Heart right ventricle (tissue), 16 donors: Measurements from ENCODE around the gene ESYT2. TPM values are rescaled to one million over a fixed set of nuclear protein-coding genes. Genes with fewer than 3 reads are reported as not detected.
"Not testable (repeated sequence)": the region's sequence is repeated elsewhere in the genome, so short reads cannot be mapped to it uniquely, and the experiment has no call there.

Experiments used
- ATAC-seq, 8 donors: fragments of 200-7000 bp; cut with Tn5 transposase; one replicate each; pipeline ENCODE4 v1.9.1; 2020; ENCODE audit warnings: mild to moderate bottlenecking in 8 of 8, moderate library complexity in 8 of 8, moderate number of reproducible peaks in 1 of 8
- DNase-seq, 2 donors: peaks; one replicate each; pipeline ENCODE4 v3.0.0-alpha.2; 2020
- H3K27ac ChIP-seq, 10 donors: fragments of 200-600 bp; sonication (generic) in 2 of 10; one replicate each; pipeline versions ENCODE4 v1.5.0 to v1.8.0; 2020 to 2022; ENCODE audit warnings: mild to moderate bottlenecking in 3 of 10
- H3K27me3 ChIP-seq, 7 donors: fragments of 200-600 bp; one replicate each; pipeline ENCODE4 v1.8.0; 2021 to 2022; ENCODE audit warnings: mild to moderate bottlenecking in 2 of 7
- H3K36me3 ChIP-seq, 9 donors: fragments of 200-600 bp; sonication (generic) in 1 of 9; one replicate each; pipeline versions ENCODE4 v1.5.0 to v1.8.0; 2020 to 2022; ENCODE audit warnings: mild to moderate bottlenecking in 2 of 9
- H3K4me1 ChIP-seq, 9 donors: fragments of 200-600 bp; sonication (generic) in 1 of 9; one replicate each; pipeline versions ENCODE4 v1.5.0 to v1.8.0; 2020 to 2022; ENCODE audit warnings: mild to moderate bottlenecking in 4 of 9
- H3K4me3 ChIP-seq, 10 donors: fragments of 200-600 bp; sonication (generic) in 2 of 10; one replicate each; pipeline versions ENCODE4 v1.5.0 to v1.8.0; 2020 to 2022; ENCODE audit warnings: mild to moderate bottlenecking in 7 of 10, moderate library complexity in 2 of 10
- H3K9me3 ChIP-seq, 11 donors: fragments of 200-600 bp in 10 of 11; sonication (generic) in 2 of 11; one replicate each; pipeline versions ENCODE4 v1.5.0 to v1.8.0; 2013 to 2022; ENCODE audit warnings: mild to moderate bottlenecking in 2 of 11, control low read depth in 1 of 11, moderate library complexity in 1 of 11
- WGBS, 2 donors: extraction: QIAGEN DNeasy Blood & Tissue Kit; methylation state at CpG; one replicate each; pipeline ENCODE4 v1.1.7; 2013; ENCODE audit warnings: inconsistent platforms in 1 of 2; 5-methylcytosine and 5-hydroxymethylcytosine counted together
- intact Hi-C, 10 donors: fragments of 100-400 bp; cut with DNase I; formaldehyde crosslinking; loops; one replicate each; pipeline versions ENCODE4 v1.11.1 to v1.14.2; 2022
- long read RNA-seq, 3 donors: library from polyadenylated mRNA; unstranded; transcript quantifications; one replicate each; pipeline ENCODE4 v2.0.0, GENCODE V29; 2020 to 2021
- polyA plus RNA-seq, 2 donors: library from polyadenylated mRNA; stranded (reverse); fragments of 200-250 nt; gene quantifications; one replicate each; pipeline ENCODE4 v1.2.3, GENCODE V29; 2013
- total RNA-seq, 10 donors: library from RNA; stranded (reverse); fragmentation: NEBNext Ultra II Directional in 3 of 10; extraction: Animal tissue kit (Norgen Biotek cat#: 25700) in 3 of 10; gene quantifications; one replicate each; pipeline versions ENCODE4 v1.2.1 to v1.2.4, GENCODE V29; 2021 to 2023
- TF ChIP-seq, protein P1 (sequence below), 9 donors: fragments of 200-600 bp; sonication (generic) in 2 of 9; IDR thresholded peaks; one replicate each; pipeline versions ENCODE4 v1.5.0 to v1.8.0; 2021 to 2022; ENCODE audit warnings: antibody characterized with exemption in 9 of 9, mild to moderate bottlenecking in 5 of 9, moderate library complexity in 1 of 9
- donor health status: Arrhythmogenic right ventricular cardiomyopathy.
- donor health status: ischemic (EF 13 %, LVEDD 7.1; RV severe dilation, severe dysfunction).
- donor health status: healthy with polysubstance abuse.
- donor health status: DM: no; HTN: yes; CAD: no.
- donor health status: DM: no; HTN: no; CAD: no.
- donor health status: ischemic (EF 25% LVEDD 6.9; RV normal size, moderate dysfunction).
- donor health status: ischemic (EF 25% LVEDD 5.7; RV mildly dilated, moderate dysfunction).
- donor health status: healthy.
- donor health status: DM: yes; HTN: yes; CAD: no.
- donor health status: Ischemic cardiomyopathy.
- donor health status: ischemic (EF 35%, LVEDD 5.7; RV mildly dilated, moderate dysfunction).
- donor health status: nonischemic (EF 11% LVEDD 7.7; RV severe dilation, severe dysfunction).
- donor health status: DM: yes; HTN: yes; CAD: no.
- donor health status: PGD.
- donor health status: ischemic (EF 29% LVEDD 5.4; RV normal size, mild dysfunction).
- donor health status: nonischemic (EF 23%, LVEDD 6.1; RV moderate dilation, normal function).

ESYT2 gene, protein sequence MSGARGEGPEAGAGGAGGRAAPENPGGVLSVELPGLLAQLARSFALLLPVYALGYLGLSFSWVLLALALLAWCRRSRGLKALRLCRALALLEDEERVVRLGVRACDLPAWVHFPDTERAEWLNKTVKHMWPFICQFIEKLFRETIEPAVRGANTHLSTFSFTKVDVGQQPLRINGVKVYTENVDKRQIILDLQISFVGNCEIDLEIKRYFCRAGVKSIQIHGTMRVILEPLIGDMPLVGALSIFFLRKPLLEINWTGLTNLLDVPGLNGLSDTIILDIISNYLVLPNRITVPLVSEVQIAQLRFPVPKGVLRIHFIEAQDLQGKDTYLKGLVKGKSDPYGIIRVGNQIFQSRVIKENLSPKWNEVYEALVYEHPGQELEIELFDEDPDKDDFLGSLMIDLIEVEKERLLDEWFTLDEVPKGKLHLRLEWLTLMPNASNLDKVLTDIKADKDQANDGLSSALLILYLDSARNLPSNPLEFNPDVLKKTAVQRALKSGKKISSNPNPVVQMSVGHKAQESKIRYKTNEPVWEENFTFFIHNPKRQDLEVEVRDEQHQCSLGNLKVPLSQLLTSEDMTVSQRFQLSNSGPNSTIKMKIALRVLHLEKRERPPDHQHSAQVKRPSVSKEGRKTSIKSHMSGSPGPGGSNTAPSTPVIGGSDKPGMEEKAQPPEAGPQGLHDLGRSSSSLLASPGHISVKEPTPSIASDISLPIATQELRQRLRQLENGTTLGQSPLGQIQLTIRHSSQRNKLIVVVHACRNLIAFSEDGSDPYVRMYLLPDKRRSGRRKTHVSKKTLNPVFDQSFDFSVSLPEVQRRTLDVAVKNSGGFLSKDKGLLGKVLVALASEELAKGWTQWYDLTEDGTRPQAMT
- 10 to 100 TPM; 44.3 to 79.2 (median 50.0) TPM for total RNA-seq
- 10 to 100 TPM; 18.9 to 26.4 TPM for polyA plus RNA-seq
- long read RNA-seq, donor 1, full-length matches to known transcripts: 43 of 68 reads
- long read RNA-seq, donor 1, partial matches to known transcripts: 9 of 68 reads
- long read RNA-seq, donor 1, other reads (novel, unspliced or antisense): 16 of 68 reads
- long read RNA-seq, donor 2, full-length matches to known transcripts: 87 of 108 reads
- long read RNA-seq, donor 2, partial matches to known transcripts: 8 of 108 reads
- long read RNA-seq, donor 2, other reads (novel, unspliced or antisense): 13 of 108 reads
- long read RNA-seq, donor 3, full-length matches to known transcripts: 6 of 45 reads
- long read RNA-seq, donor 3, partial matches to known transcripts: 11 of 45 reads
- long read RNA-seq, donor 3, other reads (novel, unspliced or antisense): 28 of 45 reads

GRCh38 chr7:158829342-158830210 lies at the start of gene ESYT2:
ESYT2 (minus strand) TSS chr7:158829509; CDS start chr7:158829418, 91 bp downstream.
- Histone ChIP-seq H3K9me3 (no peaks in the 10 kb centered on the region), H3K27ac (peak within 1 kb of the TSS; percentile 94 to 100 (median 100)), H3K4me1 (peaks cover 0 to 43% (median 29%) of the 10 kb centered on the region in 9 donors), H3K36me3 (peaks cover 0 to 15% (median 0%) of the 10 kb centered on the region in 9 donors), H3K27me3 (no peaks in the 10 kb centered on the region), H3K4me3 (peak within 1 kb of the TSS; percentile 74 to 99 (median 94))
- DNase-seq: peak; percentile 99 to 100
- WGBS, 2 donors: 0% methylated on average over 120 of the region's 120 CpGs
- ATAC-seq: peak; percentile 94 to 98 (median 96)
- TF ChIP-seq, protein P1, sequence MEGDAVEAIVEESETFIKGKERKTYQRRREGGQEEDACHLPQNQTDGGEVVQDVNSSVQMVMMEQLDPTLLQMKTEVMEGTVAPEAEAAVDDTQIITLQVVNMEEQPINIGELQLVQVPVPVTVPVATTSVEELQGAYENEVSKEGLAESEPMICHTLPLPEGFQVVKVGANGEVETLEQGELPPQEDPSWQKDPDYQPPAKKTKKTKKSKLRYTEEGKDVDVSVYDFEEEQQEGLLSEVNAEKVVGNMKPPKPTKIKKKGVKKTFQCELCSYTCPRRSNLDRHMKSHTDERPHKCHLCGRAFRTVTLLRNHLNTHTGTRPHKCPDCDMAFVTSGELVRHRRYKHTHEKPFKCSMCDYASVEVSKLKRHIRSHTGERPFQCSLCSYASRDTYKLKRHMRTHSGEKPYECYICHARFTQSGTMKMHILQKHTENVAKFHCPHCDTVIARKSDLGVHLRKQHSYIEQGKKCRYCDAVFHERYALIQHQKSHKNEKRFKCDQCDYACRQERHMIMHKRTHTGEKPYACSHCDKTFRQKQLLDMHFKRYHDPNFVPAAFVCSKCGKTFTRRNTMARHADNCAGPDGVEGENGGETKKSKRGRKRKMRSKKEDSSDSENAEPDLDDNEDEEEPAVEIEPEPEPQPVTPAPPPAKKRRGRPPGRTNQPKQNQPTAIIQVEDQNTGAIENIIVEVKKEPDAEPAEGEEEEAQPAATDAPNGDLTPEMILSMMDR (IDR thresholded peaks at IDR 0.05): peak in 4 of 9 donors; percentile 18 to 41 (median 36)
- intact Hi-C loops: loop anchor here in 6 of 10 donors (1.0 to 10.0 kb wide), 8 partner anchors 27 to 122 kb away; partner anchors contain the start of gene DYNC2I1 (in 1 of the 6)

DNA sequence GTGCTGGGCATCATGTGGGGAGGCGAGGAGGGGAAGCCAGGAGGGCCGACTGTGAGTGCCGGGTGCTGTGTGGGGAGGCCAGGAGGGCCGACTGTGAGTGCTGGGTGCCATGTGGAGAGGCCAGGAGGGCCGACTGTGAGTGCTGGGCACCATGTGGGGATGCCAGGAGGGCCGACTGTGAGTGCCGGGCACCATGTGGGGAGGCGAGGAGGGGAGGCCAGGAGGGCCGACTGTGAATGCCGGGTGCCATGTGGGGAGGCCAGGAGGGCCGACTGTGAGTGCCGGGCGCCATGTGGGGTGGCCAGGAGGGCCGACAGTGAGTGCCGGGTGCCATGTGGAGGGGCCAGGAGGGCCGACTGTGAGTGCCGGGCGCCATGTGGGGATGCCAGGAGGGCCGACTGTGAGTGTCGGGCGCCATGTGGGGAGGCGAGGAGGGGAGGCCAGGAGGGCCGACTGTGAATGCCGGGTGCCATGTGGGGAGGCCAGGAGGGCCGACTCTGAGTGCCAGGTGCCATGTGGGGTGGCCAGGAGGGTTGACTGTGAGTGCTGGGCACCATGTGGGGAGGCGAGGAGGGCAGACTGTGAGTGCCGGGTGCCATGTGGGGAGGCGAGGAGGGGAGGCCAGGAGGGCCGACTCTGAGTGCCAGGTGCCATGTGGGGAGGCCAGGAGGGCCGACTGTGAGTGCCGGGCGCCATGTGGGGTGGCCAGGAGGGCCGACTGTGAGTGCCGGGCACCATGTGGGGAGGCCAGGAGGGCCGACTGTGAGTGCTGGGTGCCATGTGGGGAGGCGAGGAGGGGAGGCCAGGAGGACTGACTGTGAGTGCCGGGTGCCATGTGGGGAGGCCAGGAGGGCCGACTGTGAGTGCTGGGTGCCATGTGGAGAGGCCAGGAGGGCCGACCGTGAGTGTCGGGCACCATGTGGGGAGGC lies 49.1 kb upstream of the ESYT2 start:
- H3K36me3 ChIP-seq: peaks cover 0 to 93% (median 45%) of the 10 kb centered on the region in 9 donors
- H3K4me3 ChIP-seq, DNase-seq, H3K27ac ChIP-seq, H3K9me3 ChIP-seq, intact Hi-C loops, H3K27me3 ChIP-seq, ATAC-seq, H3K4me1 ChIP-seq: not testable (repeated sequence)
- 93 to 94% methylated on average over 41 of the region's 41 CpGs for WGBS, 2 donors

- no peak for DNase-seq
- Histone ChIP-seq H3K36me3 (peaks cover 0 to 93% (median 55%) of the 10 kb centered on the region in 9 donors), H3K9me3 (no peaks in the 10 kb centered on the region), H3K4me3 (no peak overlapping the region), H3K4me1 (no peaks in the 10 kb centered on the region), H3K27me3 (no peaks in the 10 kb centered on the region), H3K27ac (no peak overlapping the region)
- ATAC-seq: no peak
- WGBS, 2 donors: 97 to 98% methylated on average over 23 of the region's 23 CpGs
- TF ChIP-seq, protein P1 (IDR thresholded peaks at IDR 0.05): no peak
- intact Hi-C loops: no loop called here
Measured at GRCh38 chr7:158876984-158877383, 47.7 kb upstream of the ESYT2 start.
